Activated CD4-positive, alpha-beta memory T cell treated with anti-CD3 and anti-CD28 coated beads for 36 hours (primary cell): ENCODE results near the gene DARS2. TPM values are rescaled to one million over a fixed set of nuclear protein-coding genes. Genes with fewer than 3 reads are reported as not detected.
"Not testable (repeated sequence)": the region's sequence is repeated elsewhere in the genome, so short reads cannot be mapped to it uniquely, and the experiment has no call there.

Source experiments
- CTCF ChIA-PET: fragments of 350-600 bp; sonication (Branson Sonifier 250); formaldehyde crosslinking; loops from one replicate; lab custom pipeline; 2021; ENCODE audit warnings: antibody characterized with exemption, inconsistent platforms; lab: Charles Lee
- POLR2A ChIA-PET: fragments of 350-600 bp; sonication (Branson Sonifier 250); formaldehyde crosslinking; loops from one replicate; lab custom pipeline; 2021; ENCODE audit warnings: antibody characterized with exemption; lab: Charles Lee
- DNase-seq: peaks from one replicate; pipeline ENCODE4 v3.0.0-alpha.2; 2020
- H3K27ac Mint-ChIP-seq: one replicate; pipeline ENCODE4 v1.8.0; 2021; ENCODE audit warnings: mixed read lengths
- H3K27me3 Mint-ChIP-seq: one replicate; pipeline ENCODE4 v1.8.0; 2021; ENCODE audit warnings: mixed read lengths
- H3K36me3 Mint-ChIP-seq: one replicate; pipeline ENCODE4 v1.8.0; 2021; ENCODE audit warnings: mixed read lengths
- H3K4me1 Mint-ChIP-seq: one replicate; pipeline ENCODE4 v1.8.0; 2021; ENCODE audit warnings: low read depth, mixed read lengths
- H3K4me3 Mint-ChIP-seq: one replicate; pipeline ENCODE4 v1.8.0; 2021; ENCODE audit warnings: mild to moderate bottlenecking, mixed read lengths
- H3K9me3 Mint-ChIP-seq: one replicate; pipeline ENCODE4 v1.8.0; 2021; ENCODE audit warnings: mixed read lengths
- intact Hi-C: fragments of 100-400 bp; cut with micrococcal nuclease; formaldehyde crosslinking; loops from one replicate; pipeline ENCODE4 v1.15.1; 2023
- total RNA-seq, 2 experiments: library from RNA; stranded (reverse); gene quantifications; one replicate each; pipeline ENCODE4 v1.2.3, GENCODE V29; 2021

The DARS2 gene
- total RNA-seq, 2 experiments from 2014 or later: 43.1 to 43.6 TPM

GRCh38 chr1:173862146-173862768 is 37.8 kb downstream of the DARS2 start:
- peak overlapping the region; percentile 98 for H3K27ac Mint-ChIP-seq
- H3K4me3 Mint-ChIP-seq, H3K9me3 Mint-ChIP-seq, intact Hi-C loops, H3K27me3 Mint-ChIP-seq, DNase-seq: not testable (repeated sequence)
- peaks cover 65% of the 10 kb centered on the region for H3K36me3 Mint-ChIP-seq
- ChIA-PET POLR2A (interaction anchor here (0.6 to 4.0 kb wide), 5 partner anchors 8 to 241 kb away, joined by 3 to 21 read pairs (median 8); partner anchors contain the start of genes CENPL and DARS2), CTCF (interaction anchor here (1.2 kb wide), 1 partner anchor 8 kb away, joined by 3 read pairs; no protein-coding TSS in a partner anchor)
- H3K4me1 Mint-ChIP-seq: peaks cover 36% of the 10 kb centered on the region

GRCh38 chr1:173862769-173863223 is 38.3 kb downstream of the DARS2 start:
- H3K4me3 Mint-ChIP-seq: no peak overlapping the region
- CTCF ChIA-PET: interaction anchor here (1.2 kb wide), 1 partner anchor 9 kb away, joined by 3 read pairs; no protein-coding TSS in a partner anchor
- intact Hi-C loops: no loop called here
- H3K4me1 Mint-ChIP-seq: peaks cover 36% of the 10 kb centered on the region
- H3K27ac Mint-ChIP-seq: peak overlapping the region; percentile 98
- no peak for DNase-seq
- POLR2A ChIA-PET: interaction anchor here (0.6 to 4.0 kb wide), 5 partner anchors 7 to 241 kb away, joined by 3 to 21 read pairs (median 5); partner anchors contain the start of genes CENPL and DARS2
- peaks cover 2% of the 10 kb centered on the region for H3K27me3 Mint-ChIP-seq
- H3K36me3 Mint-ChIP-seq: peaks cover 65% of the 10 kb centered on the region
- H3K9me3 Mint-ChIP-seq: no peaks in the 10 kb centered on the region

GRCh38 chr1:173863224-173864161 is 39.0 kb downstream of the DARS2 start:
- Mint-ChIP-seq H3K9me3 (no peaks in the 10 kb centered on the region), H3K4me3 (peak overlapping the region; percentile 99), H3K4me1 (peaks cover 36% of the 10 kb centered on the region), H3K36me3 (peaks cover 64% of the 10 kb centered on the region), H3K27me3 (peaks cover 3% of the 10 kb centered on the region), H3K27ac (peak overlapping the region; percentile 98)
- intact Hi-C loops: no loop called here
- no peak for DNase-seq
- POLR2A ChIA-PET: interaction anchor here (0.6 to 4.0 kb wide), 4 partner anchors 9 to 242 kb away, joined by 3 to 21 read pairs (median 6); partner anchors contain the start of genes CENPL and DARS2
- CTCF ChIA-PET: interaction anchor here (1.2 kb wide), 1 partner anchor 9 kb away, joined by 3 read pairs; no protein-coding TSS in a partner anchor

- peaks cover 3% of the 10 kb centered on the region for H3K27me3 Mint-ChIP-seq
- intact Hi-C loops: no loop called here
- DNase-seq: no peak
- peak overlapping the region; percentile 98 for H3K27ac Mint-ChIP-seq
- peaks cover 64% of the 10 kb centered on the region for H3K36me3 Mint-ChIP-seq
- no peaks in the 10 kb centered on the region for H3K9me3 Mint-ChIP-seq
- ChIA-PET POLR2A (interaction anchor here (1.1 to 4.0 kb wide), 2 partner anchors 8 to 40 kb away, joined by 3 to 21 read pairs; partner anchors contain the start of genes CENPL and DARS2), CTCF (no interaction called here)
- peak overlapping the region; percentile 99 for H3K4me3 Mint-ChIP-seq
- peaks cover 43% of the 10 kb centered on the region for H3K4me1 Mint-ChIP-seq
Observed at GRCh38 chr1:173864179-173864867, 39.9 kb downstream of the DARS2 start.

GRCh38 chr1:173865468-173866164 is 41.1 kb downstream of the DARS2 start:
- DNase-seq: no peak
- Mint-ChIP-seq H3K9me3 (no peaks in the 10 kb centered on the region), H3K27me3 (peaks cover 3% of the 10 kb centered on the region), H3K36me3 (peaks cover 61% of the 10 kb centered on the region), H3K27ac (peak overlapping the region; percentile 98), H3K4me3 (peak overlapping the region; percentile 99), H3K4me1 (peaks cover 56% of the 10 kb centered on the region)
- ChIA-PET POLR2A (interaction anchor here (0.6 to 4.0 kb wide), 4 partner anchors 10 to 353 kb away, joined by 3 to 21 read pairs (median 4); partner anchors contain the start of genes CENPL, DARS2 and RC3H1), CTCF (interaction anchor here (1.0 kb wide), 1 partner anchor 352 kb away, joined by 4 read pairs; no protein-coding TSS in a partner anchor)
- intact Hi-C loops: loop anchor here (5.0 kb wide), 1 partner anchor 1118 kb away; no protein-coding TSS in a partner anchor

- ChIA-PET POLR2A (interaction anchor here (3.2 to 4.0 kb wide), 2 partner anchors 42 kb away, joined by 21 to 25 read pairs; partner anchors contain the start of genes CENPL and DARS2), CTCF (no interaction called here)
- peaks cover 65% of the 10 kb centered on the region for H3K4me1 Mint-ChIP-seq
- peak overlapping the region; percentile 98 for H3K27ac Mint-ChIP-seq
- H3K27me3 Mint-ChIP-seq: peaks cover 3% of the 10 kb centered on the region
- peaks cover 61% of the 10 kb centered on the region for H3K36me3 Mint-ChIP-seq
- peak overlapping the region; percentile 99 for H3K4me3 Mint-ChIP-seq
- no peak for DNase-seq
- H3K9me3 Mint-ChIP-seq: no peaks in the 10 kb centered on the region
- intact Hi-C loops: loop anchor here (5.0 kb wide), 1 partner anchor 1119 kb away; no protein-coding TSS in a partner anchor
Observed at GRCh38 chr1:173866413-173867115, 42.1 kb downstream of the DARS2 start.

GRCh38 chr1:173867141-173867752 is 42.8 kb downstream of the DARS2 start:
- peak overlapping the region; percentile 98 for H3K27ac Mint-ChIP-seq
- ChIA-PET POLR2A (interaction anchor here (1.0 to 3.2 kb wide), 4 partner anchors 43 to 390 kb away, joined by 3 to 25 read pairs (median 12); partner anchors contain the start of genes CENPL, DARS2, PRDX6 and RC3H1), CTCF (no interaction called here)
- intact Hi-C loops: loop anchor here (5.0 kb wide), 1 partner anchor 1120 kb away; no protein-coding TSS in a partner anchor
- no peak for DNase-seq
- H3K36me3 Mint-ChIP-seq: peaks cover 58% of the 10 kb centered on the region
- no peaks in the 10 kb centered on the region for H3K9me3 Mint-ChIP-seq
- peaks cover 65% of the 10 kb centered on the region for H3K4me1 Mint-ChIP-seq
- H3K4me3 Mint-ChIP-seq: peak overlapping the region; percentile 99
- peaks cover 3% of the 10 kb centered on the region for H3K27me3 Mint-ChIP-seq

- POLR2A ChIA-PET: interaction anchor here (0.6 to 3.2 kb wide), 15 partner anchors 10 to 1335 kb away, joined by 3 to 25 read pairs (median 3); partner anchors contain the start of genes CENPL, DARS2, KLHL20 and MRPS14
Observed at GRCh38 chr1:173867753-173868265, 43.3 kb downstream of the DARS2 start, which contains the start of gene GAS5. GAS5 (minus strand) TSS chr1:173867989.

More at GRCh38 chr1:173867753-173868265, 43.3 kb downstream of the DARS2 start, which contains the start of gene GAS5:
- Mint-ChIP-seq H3K4me3 (peak within 1 kb of the TSS; percentile 99), H3K9me3 (no peaks in the 10 kb centered on the region), H3K27me3 (peaks cover 3% of the 10 kb centered on the region), H3K27ac (peak within 1 kb of the TSS; percentile 98), H3K4me1 (peaks cover 68% of the 10 kb centered on the region), H3K36me3 (peaks cover 58% of the 10 kb centered on the region)
- CTCF ChIA-PET: interaction anchor here (0.6 kb wide), 1 partner anchor 620 kb away, joined by 3 read pairs; no protein-coding TSS in a partner anchor
- intact Hi-C loops: loop anchor here (1.0 to 5.0 kb wide), 10 partner anchors 44 to 1336 kb away; partner anchors contain the start of genes CACYBP, CENPL, DARS2 and KLHL20
- DNase-seq: peak; percentile 100
